ENCODE measurements around the gene PTPN9.

DNA sequence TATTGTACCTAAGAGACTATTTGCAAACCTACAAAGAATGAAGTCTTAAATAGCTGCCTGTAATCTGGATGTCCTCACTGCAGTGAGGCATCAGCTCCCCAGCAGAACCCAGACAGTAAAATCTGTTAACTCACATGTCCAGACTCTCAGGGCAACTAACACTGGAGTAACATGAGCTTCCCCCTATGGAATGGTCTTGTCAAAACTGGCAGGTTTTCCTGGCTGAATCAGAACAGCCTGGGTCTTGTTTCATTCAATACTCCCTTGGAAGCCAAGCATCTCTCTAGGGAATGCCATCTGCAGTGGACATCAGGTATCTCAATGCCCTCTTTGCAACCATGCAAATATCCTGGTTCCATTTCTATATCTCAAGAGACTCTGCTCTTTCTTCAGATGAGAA is 24.4 kb downstream of the PTPN9 start:
- TF ChIP-seq, protein P1, sequence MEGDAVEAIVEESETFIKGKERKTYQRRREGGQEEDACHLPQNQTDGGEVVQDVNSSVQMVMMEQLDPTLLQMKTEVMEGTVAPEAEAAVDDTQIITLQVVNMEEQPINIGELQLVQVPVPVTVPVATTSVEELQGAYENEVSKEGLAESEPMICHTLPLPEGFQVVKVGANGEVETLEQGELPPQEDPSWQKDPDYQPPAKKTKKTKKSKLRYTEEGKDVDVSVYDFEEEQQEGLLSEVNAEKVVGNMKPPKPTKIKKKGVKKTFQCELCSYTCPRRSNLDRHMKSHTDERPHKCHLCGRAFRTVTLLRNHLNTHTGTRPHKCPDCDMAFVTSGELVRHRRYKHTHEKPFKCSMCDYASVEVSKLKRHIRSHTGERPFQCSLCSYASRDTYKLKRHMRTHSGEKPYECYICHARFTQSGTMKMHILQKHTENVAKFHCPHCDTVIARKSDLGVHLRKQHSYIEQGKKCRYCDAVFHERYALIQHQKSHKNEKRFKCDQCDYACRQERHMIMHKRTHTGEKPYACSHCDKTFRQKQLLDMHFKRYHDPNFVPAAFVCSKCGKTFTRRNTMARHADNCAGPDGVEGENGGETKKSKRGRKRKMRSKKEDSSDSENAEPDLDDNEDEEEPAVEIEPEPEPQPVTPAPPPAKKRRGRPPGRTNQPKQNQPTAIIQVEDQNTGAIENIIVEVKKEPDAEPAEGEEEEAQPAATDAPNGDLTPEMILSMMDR (IDR thresholded peaks at IDR 0.05 in 4 of 5, conservative IDR thresholded peaks at IDR 0.05 in 1 of 5) = no peak
- no peak for TF ChIP-seq POLR2A (IDR thresholded peaks at IDR 0.05)

All from gastrocnemius medialis (tissue), 4 donors.